Heart left ventricle (tissue), 16 donors: ENCODE data around the gene TCF19. TPM values are rescaled to one million over a fixed set of nuclear protein-coding genes. Genes with fewer than 3 reads are reported as not detected.
A peak's percentile ranks its signal among the peaks of the same experiment; 100 is the strongest.

Source experiments
- ATAC-seq, 4 donors: fragments of 200-7000 bp; cut with Tn5 transposase; one replicate each; pipeline ENCODE4 v1.9.1; 2020 to 2022; ENCODE audit warnings: moderate library complexity in 4 of 4, mild to moderate bottlenecking in 3 of 4, moderate number of reproducible peaks in 1 of 4
- DNase-seq, 5 donors: peaks; one replicate each; pipeline ENCODE4 v3.0.0-alpha.2; 2020
- H3K27ac ChIP-seq, 12 donors: fragments of 200-600 bp; sonication (generic) in 4 of 12; one replicate each; pipeline versions ENCODE4 v1.5.0 to v1.8.0; 2016 to 2022; ENCODE audit warnings: mild to moderate bottlenecking in 2 of 12
- H3K27me3 ChIP-seq, 9 donors: fragments of 200-600 bp; sonication (generic) in 2 of 9; one replicate each; pipeline versions ENCODE4 v1.5.1 to v1.8.0; 2016 to 2022; ENCODE audit warnings: mild to moderate bottlenecking in 3 of 9
- H3K36me3 ChIP-seq, 9 donors: fragments of 200-600 bp; sonication (generic) in 2 of 9; one replicate each; pipeline versions ENCODE4 v1.5.0 to v1.8.0; 2018 to 2022; ENCODE audit warnings: mild to moderate bottlenecking in 2 of 9
- H3K4me1 ChIP-seq, 12 donors: fragments of 200-600 bp; sonication (generic) in 4 of 12; one replicate each; pipeline versions ENCODE4 v1.5.0 to v1.8.0; 2016 to 2022; ENCODE audit warnings: mild to moderate bottlenecking in 3 of 12
- H3K4me3 ChIP-seq, 12 donors: fragments of 200-600 bp; sonication (generic) in 4 of 12; one replicate each; pipeline versions ENCODE4 v1.5.0 to v1.8.0; 2017 to 2022; ENCODE audit warnings: mild to moderate bottlenecking in 9 of 12, moderate library complexity in 4 of 12
- H3K9me3 ChIP-seq, 12 donors: fragments of 200-600 bp; sonication (generic) in 4 of 12; one replicate each; pipeline versions ENCODE4 v1.5.0 to v1.8.0; 2016 to 2022; ENCODE audit warnings: mild to moderate bottlenecking in 1 of 12
- CTCF ChIP-seq, 12 donors: fragments of 200-600 bp; sonication (generic) in 4 of 12; IDR thresholded peaks; one replicate each; pipeline versions ENCODE4 v1.5.0 to v1.8.0; 2018 to 2022; ENCODE audit warnings: antibody characterized with exemption in 12 of 12, mild to moderate bottlenecking in 5 of 12
- POLR2A ChIP-seq, 2 donors: fragments of 450-650 bp; IDR thresholded peaks; one replicate each; pipeline ENCODE4 v1.6.1; 2017; ENCODE audit warnings: antibody characterized with exemption in 2 of 2, mild to moderate bottlenecking in 2 of 2, moderate library complexity in 2 of 2
- WGBS, 4 donors: extraction: QIAGEN DNeasy Blood & Tissue Kit in 2 of 4; methylation state at CpG; one replicate each; pipeline versions ENCODE4 v1.1.5 to v1.1.7; 2013 to 2018; 5-methylcytosine and 5-hydroxymethylcytosine counted together
- intact Hi-C, 10 donors: fragments of 100-400 bp; cut with DNase I; formaldehyde crosslinking; loops; one replicate each; pipeline versions ENCODE4 v1.11.1 to v1.14.2; 2022
- long read RNA-seq, 3 donors: library from polyadenylated mRNA; unstranded; transcript quantifications; one replicate each; pipeline ENCODE4 v2.0.0, GENCODE V29; 2020 to 2021
- polyA plus RNA-seq, 2 donors: library from polyadenylated mRNA; stranded (reverse); fragments of 200-250 nt; gene quantifications; one replicate each; pipeline ENCODE4 v1.2.3, GENCODE V29; 2013
- total RNA-seq, 9 donors: library from RNA; depleted of rRNA in 2 of 9; stranded (reverse); fragments of >200 nt in 2 of 9; fragmentation: NEBNext Ultra II Directional in 3 of 9; extraction: Animal tissue kit (Norgen Biotek cat#: 25700) in 3 of 9; gene quantifications; one replicate each; pipeline versions ENCODE4 v1.1.0 to v1.2.4, GENCODE V29; 2016 to 2023
- donor health status: ischemic (EF 13 %, LVEDD 7.1; RV severe dilation, severe dysfunction).
- donor health status: healthy with polysubstance abuse.
- donor health status: DM: no; HTN: yes; CAD: no.
- donor health status: DM: no; HTN: no; CAD: no.
- donor health status: ischemic (EF 25% LVEDD 6.9; RV normal size, moderate dysfunction).
- donor health status: ischemic (EF 25% LVEDD 5.7; RV mildly dilated, moderate dysfunction).
- donor health status: healthy.
- donor health status: DM: yes; HTN: yes; CAD: no.
- donor health status: ischemic (EF 35%, LVEDD 5.7; RV mildly dilated, moderate dysfunction).
- donor health status: nonischemic (EF 11% LVEDD 7.7; RV severe dilation, severe dysfunction).
- donor health status: DM: yes; HTN: yes; CAD: no.
- donor health status: PGD.
- donor health status: ischemic (EF 29% LVEDD 5.4; RV normal size, mild dysfunction).
- donor health status: nonischemic (EF 23%, LVEDD 6.1; RV moderate dilation, normal function).

Gene TCF19
- total RNA-seq: 10 to 100 TPM in 1 of 9 donors, 1 to 10 TPM in 8; 1.8 to 12.9 (median 2.7) TPM
- 1 to 10 TPM; 1.8 to 2.6 TPM for polyA plus RNA-seq
- long read RNA-seq, donor 1, partial matches to known transcripts: 2 of 10 reads
- long read RNA-seq, donor 1, other reads (novel, unspliced or antisense): 3 of 10 reads
- long read RNA-seq, donor 2, transcript TCF19-201 (4 exons, 3,039 nt): major isoform, 10 of 23 reads
- long read RNA-seq, donor 2, partial matches to known transcripts: 2 of 23 reads
- long read RNA-seq, donor 2, other reads (novel, unspliced or antisense): 9 of 23 reads
- long read RNA-seq, donor 3, transcript TCF19-201 (4 exons, 3,039 nt): major isoform, 5 of 17 reads
- long read RNA-seq, donor 3, partial matches to known transcripts: 3 of 17 reads
- long read RNA-seq, donor 3, other reads (novel, unspliced or antisense): 5 of 17 reads

GRCh38 chr6:31158140-31158862, at the start of gene TCF19:
TCF19 (plus strand) TSS chr6:31158589; CDS start chr6:31159470, 881 bp downstream.
- Histone ChIP-seq H3K27ac (peak within 1 kb of the TSS in 11 of 12 donors; percentile 33 to 83 (median 59)), H3K27me3 (no peaks in the 10 kb centered on the region), H3K36me3 (peaks cover 0 to 32% (median 19%) of the 10 kb centered on the region in 9 donors), H3K4me3 (peak within 1 kb of the TSS; percentile 52 to 87 (median 68)), H3K4me1 (peaks cover 0 to 26% (median 15%) of the 10 kb centered on the region in 12 donors), H3K9me3 (no peaks in the 10 kb centered on the region)
- TF ChIP-seq CTCF (IDR thresholded peaks at IDR 0.05) (no peak), POLR2A (IDR thresholded peaks at IDR 0.05) (peak in 1 of 2 donors; percentile 58)
- WGBS, 4 donors: 0% methylated on average over 37 to 65 of the region's 65 CpGs
- DNase-seq (peak; percentile 99), ATAC-seq (peak; percentile 97 to 99 (median 98))
- intact Hi-C loops: loop anchor here in 1 of 10 donors (1.0 kb wide), 1 partner anchor 15 kb away; no protein-coding TSS in a partner anchor

- intact Hi-C loops: no loop called here
- no peak overlapping the region for H3K4me3 ChIP-seq
- H3K36me3 ChIP-seq: no peaks in the 10 kb centered on the region
- DNase-seq (no peak), ATAC-seq (no peak)
- H3K9me3 ChIP-seq: no peaks in the 10 kb centered on the region
- TF ChIP-seq CTCF (IDR thresholded peaks at IDR 0.05) (no peak), POLR2A (IDR thresholded peaks at IDR 0.05) (no peak)
- H3K27ac ChIP-seq: no peak overlapping the region
- H3K27me3 ChIP-seq: no peaks in the 10 kb centered on the region
- WGBS, 4 donors: 73 to 85% (median 79%) methylated on average over 11 of the region's 11 CpGs
- peaks cover 0 to 28% (median 21%) of the 10 kb centered on the region in 12 donors for H3K4me1 ChIP-seq
Observed at GRCh38 chr6:31110825-31111582, 47.4 kb upstream of the TCF19 start.

GRCh38 chr6:31111712-31112111, 46.7 kb upstream of the TCF19 start:
- Histone ChIP-seq H3K27ac (no peak overlapping the region), H3K27me3 (no peaks in the 10 kb centered on the region), H3K4me1 (peaks cover 0 to 35% (median 25%) of the 10 kb centered on the region in 12 donors), H3K4me3 (no peak overlapping the region), H3K36me3 (no peaks in the 10 kb centered on the region), H3K9me3 (no peaks in the 10 kb centered on the region)
- intact Hi-C loops: no loop called here
- 91 to 96% (median 92%) methylated on average over 12 to 13 of the region's 13 CpGs for WGBS, 4 donors
- no peak for DNase-seq
- no peak for TF ChIP-seq POLR2A (IDR thresholded peaks at IDR 0.05)
- no peak for TF ChIP-seq CTCF (IDR thresholded peaks at IDR 0.05)
- no peak for ATAC-seq
